HepG2 (cell line): ENCODE measurements around the gene SIRPA. TPM values are rescaled to one million over a fixed set of nuclear protein-coding genes. Genes with fewer than 3 reads are reported as not detected.

Source experiments
- CBX5 ChIP-seq: sonication (generic); formaldehyde crosslinking; IDR thresholded peaks from 2 replicates; pipeline ENCODE4 v1.4.0; 2020; ENCODE audit warnings: missing genetic modification reagents, borderline replicate concordance
- JARID2 ChIP-seq: sonication (generic); formaldehyde crosslinking; IDR thresholded peaks from 2 replicates; pipeline ENCODE4 v1.8.1; 2023; ENCODE audit warnings: missing genetic modification reagents, inconsistent platforms; ENCODE audit not compliant: insufficient replicate concordance
- MEF2D ChIP-seq: sonication (generic); formaldehyde crosslinking; IDR thresholded peaks from 2 replicates; pipeline ENCODE4 v1.5.1; 2020; ENCODE audit warnings: mild to moderate bottlenecking, missing genetic modification reagents
- NONO ChIP-seq, 2 experiments: fragments of 450-650 bp in 1 of 2; sonication (generic) in 1 of 2; formaldehyde crosslinking in 1 of 2; IDR thresholded peaks in 1 of 2; conservative IDR thresholded peaks in 1 of 2; 2 replicates each; pipeline versions ENCODE4 v1.6.1 to v1.8.0; 2017 to 2022; ENCODE audit warnings: mild to moderate bottlenecking in 1 of 2, missing genetic modification reagents in 1 of 2, moderate library complexity in 1 of 2
- NRL ChIP-seq: sonication (generic); formaldehyde crosslinking; IDR thresholded peaks from 2 replicates; pipeline ENCODE4 v1.5.0; 2020; ENCODE audit warnings: missing genetic modification reagents, mild to moderate bottlenecking, moderate library complexity, borderline replicate concordance
- RXRA ChIP-seq: sonication (generic); formaldehyde crosslinking; IDR thresholded peaks from 2 replicates; pipeline ENCODE4 v1.5.1; 2020; ENCODE audit warnings: missing genetic modification reagents
- SOX6 ChIP-seq, 2 experiments: fragments of 450-650 bp in 1 of 2; sonication (generic) in 1 of 2; formaldehyde crosslinking in 1 of 2; IDR thresholded peaks; 2 replicates each; pipeline versions ENCODE4 v1.4.0 to v1.6.1; 2017 to 2020; ENCODE audit warnings: antibody characterized with exemption in 1 of 2, mild to moderate bottlenecking in 1 of 2, missing genetic modification reagents in 1 of 2
- ZFAT ChIP-seq: sonication (generic); formaldehyde crosslinking; conservative IDR thresholded peaks from 2 replicates; pipeline ENCODE4 v1.8.1; 2023; ENCODE audit warnings: missing genetic modification reagents, inconsistent platforms
- ZNF207 ChIP-seq: fragments of 450-650 bp; IDR thresholded peaks from 2 replicates; pipeline ENCODE4 v1.6.1; 2016; ENCODE audit warnings: antibody characterized with exemption, borderline replicate concordance
- ZNF253 ChIP-seq: sonication (generic); formaldehyde crosslinking; IDR thresholded peaks from 2 replicates; pipeline ENCODE4 v1.8.0; 2022; ENCODE audit warnings: mild to moderate bottlenecking, missing genetic modification reagents, borderline replicate concordance
- ZNF547 ChIP-seq: sonication (generic); formaldehyde crosslinking; IDR thresholded peaks from 2 replicates; pipeline ENCODE4 v1.5.1; 2020; ENCODE audit warnings: mild to moderate bottlenecking, missing genetic modification reagents
- ZNF766 ChIP-seq: sonication (generic); formaldehyde crosslinking; IDR thresholded peaks from 2 replicates; pipeline ENCODE4 v1.5.0; 2020; ENCODE audit warnings: missing genetic modification reagents, borderline replicate concordance
- polyA plus RNA-seq, 8 experiments: library from polyadenylated mRNA; depleted of rRNA in 3 of 8; stranded (reverse) in 7 of 8; unstranded in 1 of 8; fragments of >200 nt; fragmentation: Illumina TruSeq in 4 of 8; extraction: Trizol in 4 of 8; gene quantifications; 2 replicates each; pipeline versions ENCODE4 v1.2.1 to v1.2.3, GENCODE V29; 2011 to 2016; ENCODE audit warnings: low read depth in 4 of 8, missing spikeins in 1 of 8, mixed read lengths in 1 of 8; ENCODE audit not compliant: insufficient read depth in 1 of 8
- total RNA-seq, 5 experiments: library from RNA; depleted of rRNA; stranded (reverse); fragments of >200 nt; fragmentation: Illumina TruSeq; extraction: Trizol; gene quantifications; 2 replicates each; pipeline ENCODE4 v1.2.3, GENCODE V29; 2016; ENCODE audit warnings: low read depth in 1 of 5
- TF ChIP-seq, protein P1 (sequence below): sonication (generic); formaldehyde crosslinking; IDR thresholded peaks from 2 replicates; pipeline ENCODE4 v1.4.0; 2020; ENCODE audit warnings: mild to moderate bottlenecking, missing genetic modification reagents
- TF ChIP-seq, protein P2 (sequence below): sonication (generic); formaldehyde crosslinking; IDR thresholded peaks from 2 replicates; pipeline ENCODE4 v1.5.1; 2020; ENCODE audit warnings: mild to moderate bottlenecking, moderate library complexity, missing genetic modification reagents
- TF ChIP-seq, protein P3 (sequence below): sonication (generic); formaldehyde crosslinking; IDR thresholded peaks from 2 replicates; pipeline ENCODE4 v1.9.0; 2021; ENCODE audit warnings: missing genetic modification reagents, mild to moderate bottlenecking, borderline replicate concordance

The SIRPA gene
- total and polyA plus RNA-seq, 2 of the 13 experiments (the other 11 are each of a cell fraction or from before 2014, with no cell fraction given): 7.2 to 17.6 TPM

DNA sequence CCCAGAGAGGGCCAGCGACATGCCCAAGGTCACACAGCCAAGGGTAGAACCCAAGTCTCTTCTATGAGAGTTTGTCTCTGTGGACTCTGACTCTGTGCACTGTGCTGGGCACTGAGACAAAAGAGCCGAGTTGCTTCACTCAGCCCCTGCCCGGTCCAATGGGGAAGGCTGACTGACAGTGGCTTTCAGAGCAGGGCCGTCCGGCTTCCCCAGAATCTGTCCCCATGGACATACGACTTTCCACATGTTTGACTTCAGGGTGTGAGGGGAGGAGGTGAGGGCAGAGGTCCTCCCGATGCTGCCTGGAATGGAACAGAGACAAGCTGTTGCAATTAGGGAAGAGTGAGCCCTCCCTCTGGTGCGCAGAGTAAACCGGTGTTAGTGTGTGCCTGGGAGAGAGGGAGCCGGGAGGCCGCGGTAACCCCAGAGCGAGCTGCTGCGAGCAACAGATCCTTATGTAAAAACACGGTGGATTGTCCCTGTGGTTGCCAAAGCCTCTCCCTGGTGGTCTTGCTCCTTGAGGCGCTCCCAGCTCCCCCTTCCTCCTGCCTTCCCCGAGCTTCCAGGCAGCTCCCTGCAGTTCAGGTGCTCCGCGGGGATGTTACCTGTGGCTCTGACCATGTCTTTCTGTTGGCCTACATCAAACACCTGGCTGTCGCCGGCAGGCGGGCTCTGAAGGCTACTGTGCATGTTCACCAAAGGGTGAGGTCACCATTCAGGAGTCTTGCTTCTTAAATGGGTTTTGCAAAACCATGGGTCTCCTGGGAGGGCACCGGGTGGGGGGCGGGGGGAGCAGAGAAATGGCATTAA lies 672 bp downstream of the SIRPA start (continued):
- TF ChIP-seq, protein P1, sequence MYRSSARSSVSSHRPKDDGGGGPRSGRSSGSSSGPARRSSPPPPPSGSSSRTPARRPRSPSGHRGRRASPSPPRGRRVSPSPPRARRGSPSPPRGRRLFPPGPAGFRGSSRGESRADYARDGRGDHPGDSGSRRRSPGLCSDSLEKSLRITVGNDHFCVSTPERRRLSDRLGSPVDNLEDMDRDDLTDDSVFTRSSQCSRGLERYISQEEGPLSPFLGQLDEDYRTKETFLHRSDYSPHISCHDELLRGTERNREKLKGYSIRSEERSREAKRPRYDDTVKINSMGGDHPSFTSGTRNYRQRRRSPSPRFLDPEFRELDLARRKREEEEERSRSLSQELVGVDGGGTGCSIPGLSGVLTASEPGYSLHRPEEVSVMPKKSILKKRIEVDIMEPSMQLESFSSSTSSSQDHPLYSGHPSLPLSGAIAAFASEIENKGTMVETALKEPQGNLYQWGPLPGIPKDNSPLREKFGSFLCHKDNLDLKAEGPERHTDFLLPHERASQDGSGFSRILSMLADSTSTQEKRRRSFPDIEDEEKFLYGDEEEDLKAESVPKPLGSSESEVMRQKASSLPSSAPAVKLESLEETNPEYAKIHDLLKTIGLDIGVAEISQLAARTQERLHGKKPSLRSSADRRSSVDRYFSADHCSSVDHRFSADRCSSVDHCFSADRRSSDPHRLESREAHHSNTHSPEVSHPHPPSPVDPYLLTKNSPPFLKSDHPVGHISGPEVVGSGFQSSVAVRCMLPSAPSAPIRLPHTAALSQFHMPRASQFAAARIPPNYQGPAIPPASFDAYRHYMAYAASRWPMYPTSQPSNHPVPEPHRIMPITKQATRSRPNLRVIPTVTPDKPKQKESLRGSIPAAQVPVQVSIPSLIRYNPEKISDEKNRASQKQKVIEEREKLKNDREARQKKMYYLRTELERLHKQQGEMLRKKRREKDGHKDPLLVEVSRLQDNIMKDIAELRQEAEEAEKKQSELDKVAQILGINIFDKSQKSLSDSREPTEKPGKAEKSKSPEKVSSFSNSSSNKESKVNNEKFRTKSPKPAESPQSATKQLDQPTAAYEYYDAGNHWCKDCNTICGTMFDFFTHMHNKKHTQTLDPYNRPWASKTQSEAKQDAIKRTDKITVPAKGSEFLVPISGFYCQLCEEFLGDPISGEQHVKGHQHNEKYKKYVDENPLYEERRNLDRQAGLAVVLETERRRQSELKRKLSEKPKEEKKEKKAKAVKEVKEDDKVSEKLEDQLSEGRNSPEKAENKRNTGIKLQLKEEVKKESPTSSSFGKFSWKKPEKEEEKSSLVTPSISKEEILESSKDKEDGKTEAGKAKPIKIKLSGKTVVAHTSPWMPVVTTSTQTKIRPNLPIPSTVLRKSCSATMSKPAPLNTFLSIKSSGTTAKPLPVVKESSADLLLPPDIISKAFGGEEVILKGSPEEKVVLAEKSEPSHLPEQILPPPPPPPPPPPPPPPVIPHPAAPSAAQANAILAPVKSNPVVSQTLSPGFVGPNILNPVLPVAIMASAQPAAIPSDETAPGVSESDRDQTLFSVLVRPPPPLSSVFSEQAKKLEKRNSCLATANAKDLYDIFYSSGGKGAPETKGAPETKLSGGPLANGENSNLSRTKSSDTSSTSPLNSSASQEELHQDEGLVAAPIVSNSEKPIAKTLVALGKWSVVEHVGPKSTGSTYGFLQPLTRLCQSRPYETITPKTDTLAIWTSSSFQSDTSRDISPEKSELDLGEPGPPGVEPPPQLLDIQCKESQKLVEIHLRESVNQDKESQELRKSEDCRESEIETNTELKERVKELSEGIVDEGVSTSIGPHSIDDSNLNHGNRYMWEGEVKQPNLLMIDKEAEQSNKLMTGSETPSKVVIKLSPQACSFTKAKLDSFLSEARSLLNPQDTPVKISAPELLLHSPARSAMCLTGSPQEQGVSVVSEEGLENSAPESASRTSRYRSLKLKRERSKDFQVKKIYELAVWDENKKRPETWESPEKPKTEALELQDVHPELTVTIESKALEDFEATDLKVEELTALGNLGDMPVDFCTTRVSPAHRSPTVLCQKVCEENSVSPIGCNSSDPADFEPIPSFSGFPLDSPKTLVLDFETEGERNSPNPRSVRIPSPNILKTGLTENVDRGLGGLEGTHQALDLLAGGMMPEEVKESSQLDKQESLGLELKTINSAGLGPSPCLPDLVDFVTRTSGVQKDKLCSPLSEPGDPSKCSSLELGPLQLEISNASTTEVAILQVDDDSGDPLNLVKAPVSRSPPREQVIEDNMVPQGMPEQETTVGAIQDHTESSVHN (CRISPR knock-in tag): peak; percentile 66
- TF ChIP-seq RXRA (CRISPR knock-in tag) (0 out of 2 replicates have a peak, but pooled peaks have one; percentile 37), CBX5 (CRISPR knock-in tag) (0 out of 2 replicates have a peak, but pooled peaks have one; percentile 26), JARID2 (CRISPR knock-in tag) (no peak), NRL (CRISPR knock-in tag) (peak; percentile 31; the same call in 1 of the 2 replicates), ZNF547 (peak; percentile 21; the same call in 1 of the 2 replicates), SOX6 (IDR thresholded peaks at IDR 0.05) (no peak), SOX6 (CRISPR knock-in tag; IDR thresholded peaks at IDR 0.05) (no peak), ZNF253 (0 out of 2 replicates have a peak, but pooled peaks have one; percentile 32), ZFAT (CRISPR knock-in tag) (no peak), ZNF766 (CRISPR knock-in tag) (0 out of 2 replicates have a peak, but pooled peaks have one; percentile 26), MEF2D (CRISPR knock-in tag) (no peak), NONO (IDR thresholded peaks at IDR 0.05) (no peak), NONO (CRISPR knock-in tag; conservative IDR thresholded peaks at IDR 0.05) (0 out of 2 replicates have a peak, but pooled peaks have one; percentile 44), ZNF207 (no peak)
- TF ChIP-seq, protein P2, sequence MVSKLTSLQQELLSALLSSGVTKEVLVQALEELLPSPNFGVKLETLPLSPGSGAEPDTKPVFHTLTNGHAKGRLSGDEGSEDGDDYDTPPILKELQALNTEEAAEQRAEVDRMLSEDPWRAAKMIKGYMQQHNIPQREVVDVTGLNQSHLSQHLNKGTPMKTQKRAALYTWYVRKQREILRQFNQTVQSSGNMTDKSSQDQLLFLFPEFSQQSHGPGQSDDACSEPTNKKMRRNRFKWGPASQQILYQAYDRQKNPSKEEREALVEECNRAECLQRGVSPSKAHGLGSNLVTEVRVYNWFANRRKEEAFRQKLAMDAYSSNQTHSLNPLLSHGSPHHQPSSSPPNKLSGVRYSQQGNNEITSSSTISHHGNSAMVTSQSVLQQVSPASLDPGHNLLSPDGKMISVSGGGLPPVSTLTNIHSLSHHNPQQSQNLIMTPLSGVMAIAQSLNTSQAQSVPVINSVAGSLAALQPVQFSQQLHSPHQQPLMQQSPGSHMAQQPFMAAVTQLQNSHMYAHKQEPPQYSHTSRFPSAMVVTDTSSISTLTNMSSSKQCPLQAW (CRISPR knock-in tag): 0 out of 2 replicates have a peak, but pooled peaks have one; percentile 40
- TF ChIP-seq, protein P3, sequence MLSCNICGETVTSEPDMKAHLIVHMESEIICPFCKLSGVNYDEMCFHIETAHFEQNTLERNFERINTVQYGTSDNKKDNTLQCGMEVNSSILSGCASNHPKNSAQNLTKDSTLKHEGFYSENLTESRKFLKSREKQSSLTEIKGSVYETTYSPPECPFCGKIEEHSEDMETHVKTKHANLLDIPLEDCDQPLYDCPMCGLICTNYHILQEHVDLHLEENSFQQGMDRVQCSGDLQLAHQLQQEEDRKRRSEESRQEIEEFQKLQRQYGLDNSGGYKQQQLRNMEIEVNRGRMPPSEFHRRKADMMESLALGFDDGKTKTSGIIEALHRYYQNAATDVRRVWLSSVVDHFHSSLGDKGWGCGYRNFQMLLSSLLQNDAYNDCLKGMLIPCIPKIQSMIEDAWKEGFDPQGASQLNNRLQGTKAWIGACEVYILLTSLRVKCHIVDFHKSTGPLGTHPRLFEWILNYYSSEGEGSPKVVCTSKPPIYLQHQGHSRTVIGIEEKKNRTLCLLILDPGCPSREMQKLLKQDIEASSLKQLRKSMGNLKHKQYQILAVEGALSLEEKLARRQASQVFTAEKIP (CRISPR knock-in tag): no peak
